Naive thymus-derived CD8-positive, alpha-beta T cell (primary cell): ENCODE measurements around the gene PIP5K1B. TPM values are rescaled to one million over a fixed set of nuclear protein-coding genes. Genes with fewer than 3 reads are reported as not detected.

Source experiments
- ATAC-seq, 2 donors: fragments of 150-1000 bp; cut with Tn5 transposase in 1 of 2; sonication (Bioruptor Pico), chemical (Tn5 transposase) in 1 of 2; 1 replicate in 1 of 2; 2 replicates in 1 of 2; pipeline ENCODE4 v1.10.0; 2021; ENCODE audit warnings: mild to moderate bottlenecking in 2 of 2, moderate library complexity in 2 of 2
- POLR2A ChIA-PET: fragments of 350-600 bp; sonication (Branson Sonifier 250); formaldehyde crosslinking; loops from one replicate; lab custom pipeline; 2021; ENCODE audit warnings: antibody characterized with exemption; lab: Charles Lee
- DNase-seq, 10 donors: peaks; one replicate each; pipeline versions ENCODE4 v3.0.0 to v3.0.0-alpha.2; 2020 to 2022
- H3K27ac Mint-ChIP-seq, 10 donors: one replicate each; pipeline ENCODE4 v1.8.0; 2020 to 2022; ENCODE audit warnings: mild to moderate bottlenecking in 10 of 10, mixed read lengths in 10 of 10, moderate library complexity in 4 of 10, inconsistent platforms in 1 of 10
- H3K27me3 Mint-ChIP-seq, 5 donors: one replicate each; pipeline ENCODE4 v1.8.0; 2021 to 2022; ENCODE audit warnings: mixed read lengths in 5 of 5
- H3K36me3 Mint-ChIP-seq, 3 donors: one replicate each; pipeline ENCODE4 v1.8.0; 2020 to 2022; ENCODE audit warnings: mixed read lengths in 3 of 3, mild to moderate bottlenecking in 2 of 3, inconsistent platforms in 1 of 3
- H3K4me1 Mint-ChIP-seq, 4 donors: one replicate each; pipeline ENCODE4 v1.8.0; 2021 to 2022; ENCODE audit warnings: mixed read lengths in 4 of 4
- H3K4me3 Mint-ChIP-seq, 10 donors: one replicate each; pipeline ENCODE4 v1.8.0; 2020 to 2022; ENCODE audit warnings: mild to moderate bottlenecking in 10 of 10, mixed read lengths in 10 of 10, moderate library complexity in 6 of 10, inconsistent platforms in 1 of 10
- H3K9me3 Mint-ChIP-seq, 9 donors: one replicate each; pipeline ENCODE4 v1.8.0; 2020 to 2022; ENCODE audit warnings: mixed read lengths in 9 of 9, mild to moderate bottlenecking in 3 of 9, inconsistent platforms in 1 of 9, moderate library complexity in 1 of 9
- polyA plus RNA-seq, 3 donors: library from polyadenylated mRNA; unstranded; fragments of 300-500 nt; fragmentation: Illumina TruSeq; gene quantifications; one replicate each; pipeline ENCODE4 v1.2.3, GENCODE V29; 2021
- total RNA-seq, 8 experiments: library from RNA in 2 of 8; stranded (reverse) in 2 of 8; gene quantifications; one replicate each; pipeline ENCODE4 v1.2.3 and lab custom pipeline; 2021 to 2026

PIP5K1B gene
- total and polyA plus RNA-seq, 5 experiments from 2014 or later: 0.18 to 1.2 (median 0.47) TPM; not detected in 2

DNA sequence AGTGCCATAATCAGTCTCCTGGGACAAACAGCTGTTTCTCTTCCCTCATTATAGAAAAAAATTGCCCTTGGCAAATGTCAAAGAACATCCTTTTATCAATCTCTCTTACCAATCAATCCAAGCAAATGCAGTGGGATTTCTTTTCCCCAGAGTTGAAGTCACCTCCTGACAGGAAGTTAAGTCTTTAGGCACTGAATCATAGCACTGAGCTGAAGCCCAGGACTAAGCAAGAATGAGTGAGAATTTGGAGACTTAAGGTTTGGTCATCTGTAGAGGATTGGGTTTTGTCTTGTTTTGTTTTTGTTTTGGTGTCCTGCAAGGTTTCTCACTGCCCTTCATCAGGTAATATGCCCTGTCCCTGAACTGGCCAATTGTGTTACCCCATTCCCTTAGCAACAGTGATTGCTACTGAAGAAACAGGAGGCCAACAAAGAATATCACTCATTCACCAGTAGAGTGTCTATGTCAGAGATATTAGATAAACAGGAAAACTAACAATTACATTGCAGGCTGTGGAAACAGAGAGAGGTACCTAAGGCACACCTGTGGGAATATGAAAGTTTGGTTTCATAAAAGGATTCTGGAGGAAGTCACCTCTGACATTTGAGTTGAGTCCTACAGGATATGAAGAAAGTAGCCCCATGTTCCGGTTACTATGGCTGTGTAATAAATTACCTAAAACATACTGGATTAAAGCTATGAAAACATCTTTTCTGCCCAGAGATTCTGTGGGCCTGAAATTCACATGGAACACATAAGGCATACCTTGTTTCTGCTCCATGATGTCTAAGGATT, 326.0 kb downstream of the PIP5K1B start:
- peaks cover 0 to 6% (median 0%) of the 10 kb centered on the region in 9 donors for H3K9me3 Mint-ChIP-seq
- peaks cover 18 to 59% (median 47%) of the 10 kb centered on the region in 4 donors for H3K4me1 Mint-ChIP-seq
- H3K36me3 Mint-ChIP-seq: no peaks in the 10 kb centered on the region
- H3K27me3 Mint-ChIP-seq: no peaks in the 10 kb centered on the region
- H3K27ac Mint-ChIP-seq: peak overlapping the region in 3 of 10 donors; percentile 16 to 58 (median 16)
- POLR2A ChIA-PET: interaction anchor here (0.6 to 1.2 kb wide), 2 partner anchors 11 to 77 kb away, joined by 3 to 4 read pairs; no protein-coding TSS in a partner anchor
- no peak overlapping the region for H3K4me3 Mint-ChIP-seq
- ATAC-seq (no peak), DNase-seq (no peak)

DNA sequence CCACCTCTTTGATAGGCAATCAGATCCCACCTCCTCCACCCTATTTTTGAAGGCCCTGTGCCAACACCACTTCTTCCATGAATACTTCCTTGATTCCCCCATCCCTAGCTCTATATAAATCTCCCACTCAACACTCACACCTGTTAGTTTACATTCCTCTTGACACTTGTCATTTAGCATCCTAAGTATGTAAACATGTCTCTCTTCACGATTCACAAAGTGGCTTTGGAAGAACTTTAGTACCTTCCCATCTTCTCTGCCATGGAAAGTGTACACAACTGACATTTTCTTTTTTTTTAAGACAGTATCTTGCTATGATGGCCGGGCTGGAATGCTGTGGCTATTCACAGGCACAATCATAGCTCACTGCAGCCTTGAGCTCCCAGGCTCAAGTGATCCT, 329.0 kb downstream of the PIP5K1B start:
- no peak for ATAC-seq
- Mint-ChIP-seq H3K36me3 (no peaks in the 10 kb centered on the region), H3K27me3 (no peaks in the 10 kb centered on the region), H3K4me3 (peak overlapping the region in 8 of 10 donors; percentile 0 to 74 (median 27)), H3K27ac (peak overlapping the region in 5 of 10 donors; percentile 3 to 81 (median 61)), H3K9me3 (peaks cover 0 to 6% (median 0%) of the 10 kb centered on the region in 9 donors), H3K4me1 (peaks cover 25 to 55% (median 39%) of the 10 kb centered on the region in 4 donors)
- POLR2A ChIA-PET: no interaction called here
- no peak for DNase-seq

DNA sequence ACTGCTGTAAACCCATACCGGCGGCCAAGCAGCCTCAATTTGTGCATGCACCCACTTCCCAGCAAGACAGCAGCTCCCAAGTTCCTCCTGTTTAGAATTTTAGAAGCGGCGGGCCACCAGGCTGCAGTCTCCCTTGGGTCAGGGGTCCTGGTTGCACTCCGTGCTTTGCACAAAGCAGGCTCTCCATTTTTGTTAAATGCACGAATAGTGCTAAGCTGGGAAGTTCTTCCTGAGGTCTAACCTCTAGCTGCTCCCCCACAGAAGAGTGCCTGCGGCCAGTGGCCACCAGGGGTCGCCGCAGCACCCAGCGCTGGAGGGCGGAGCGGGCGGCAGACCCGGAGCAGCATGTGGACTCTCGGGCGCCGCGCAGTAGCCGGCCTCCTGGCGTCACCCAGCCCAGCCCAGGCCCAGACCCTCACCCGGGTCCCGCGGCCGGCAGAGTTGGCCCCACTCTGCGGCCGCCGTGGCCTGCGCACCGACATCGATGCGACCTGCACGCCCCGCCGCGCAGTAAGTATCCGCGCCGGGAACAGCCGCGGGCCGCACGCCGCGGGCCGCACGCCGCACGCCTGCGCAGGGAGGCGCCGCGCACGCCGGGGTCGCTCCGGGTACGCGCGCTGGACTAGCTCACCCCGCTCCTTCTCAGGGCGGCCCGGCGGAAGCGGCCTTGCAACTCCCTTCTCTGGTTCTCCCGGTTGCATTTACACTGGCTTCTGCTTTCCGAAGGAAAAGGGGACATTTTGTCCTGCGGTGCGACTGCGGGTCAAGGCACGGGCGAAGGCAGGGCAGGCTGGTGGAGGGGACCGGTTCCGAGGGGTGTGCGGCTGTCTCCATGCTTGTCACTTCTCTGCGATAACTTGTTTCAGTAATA, 330.6 kb downstream of the PIP5K1B start, which contains the start of gene FXN:
Gene FXN, plus strand, starts transcription at position 315 of the 871 bp plus-strand sequence. Its CDS starts 31 bp downstream, at position 346.
- H3K4me1 Mint-ChIP-seq: peaks cover 16 to 50% (median 24%) of the 10 kb centered on the region in 4 donors
- H3K9me3 Mint-ChIP-seq: no peaks in the 10 kb centered on the region
- H3K36me3 Mint-ChIP-seq: peaks cover 0 to 9% (median 9%) of the 10 kb centered on the region in 3 donors
- H3K27ac Mint-ChIP-seq: peak within 1 kb of the TSS; percentile 87 to 95 (median 92)
- POLR2A ChIA-PET: interaction anchor here (0.6 to 2.3 kb wide), 10 partner anchors 9 to 730 kb away, joined by 3 to 23 read pairs (median 4); a partner anchor contains a TSS
- DNase-seq (peak; percentile 61 to 84 (median 78)), ATAC-seq (peak; percentile 90 to 93)
- H3K4me3 Mint-ChIP-seq: peak within 1 kb of the TSS; percentile 92 to 99 (median 96)
- H3K27me3 Mint-ChIP-seq: no peaks in the 10 kb centered on the region

DNA sequence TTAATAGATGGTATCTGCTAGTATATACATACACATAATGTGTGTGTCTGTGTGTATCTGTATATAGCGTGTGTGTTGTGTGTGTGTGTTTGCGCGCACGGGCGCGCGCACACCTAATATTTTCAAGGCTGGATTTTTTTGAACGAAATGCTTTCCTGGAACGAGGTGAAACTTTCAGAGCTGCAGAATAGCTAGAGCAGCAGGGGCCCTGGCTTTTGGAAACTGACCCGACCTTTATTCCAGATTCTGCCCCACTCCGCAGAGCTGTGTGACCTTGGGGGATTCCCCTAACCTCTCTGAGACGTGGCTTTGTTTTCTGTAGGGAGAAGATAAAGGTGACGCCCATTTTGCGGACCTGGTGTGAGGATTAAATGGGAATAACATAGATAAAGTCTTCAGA, 331.3 kb downstream of the PIP5K1B start:
- H3K9me3 Mint-ChIP-seq: no peaks in the 10 kb centered on the region
- H3K27ac Mint-ChIP-seq: peak overlapping the region; percentile 87 to 95 (median 92)
- DNase-seq: peak in 1 of 10 donors; percentile 10
- peaks cover 0 to 9% (median 9%) of the 10 kb centered on the region in 3 donors for H3K36me3 Mint-ChIP-seq
- no peaks in the 10 kb centered on the region for H3K27me3 Mint-ChIP-seq
- H3K4me3 Mint-ChIP-seq: peak overlapping the region; percentile 92 to 99 (median 96)
- POLR2A ChIA-PET: interaction anchor here (0.7 to 2.3 kb wide), 8 partner anchors 8 to 257 kb away, joined by 3 to 23 read pairs (median 4); a partner anchor contains a TSS
- peak; percentile 26 to 33 for ATAC-seq
- H3K4me1 Mint-ChIP-seq: peaks cover 14 to 48% (median 22%) of the 10 kb centered on the region in 4 donors

DNA sequence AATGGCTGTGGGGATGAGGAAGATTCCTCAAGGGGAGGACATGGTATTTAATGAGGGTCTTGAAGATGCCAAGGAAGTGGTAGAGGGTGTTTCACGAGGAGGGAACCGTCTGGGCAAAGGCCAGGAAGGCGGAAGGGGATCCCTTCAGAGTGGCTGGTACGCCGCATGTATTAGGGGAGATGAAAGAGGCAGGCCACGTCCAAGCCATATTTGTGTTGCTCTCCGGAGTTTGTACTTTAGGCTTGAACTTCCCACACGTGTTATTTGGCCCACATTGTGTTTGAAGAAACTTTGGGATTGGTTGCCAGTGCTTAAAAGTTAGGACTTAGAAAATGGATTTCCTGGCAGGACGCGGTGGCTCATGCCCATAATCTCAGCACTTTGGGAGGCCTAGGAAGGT, 331.8 kb downstream of the PIP5K1B start:
- no peaks in the 10 kb centered on the region for H3K9me3 Mint-ChIP-seq
- H3K4me1 Mint-ChIP-seq: peaks cover 14 to 47% (median 21%) of the 10 kb centered on the region in 4 donors
- ATAC-seq (no peak), DNase-seq (no peak)
- no peaks in the 10 kb centered on the region for H3K27me3 Mint-ChIP-seq
- peak overlapping the region; percentile 87 to 95 (median 92) for H3K27ac Mint-ChIP-seq
- H3K4me3 Mint-ChIP-seq: peak overlapping the region; percentile 92 to 99 (median 96)
- POLR2A ChIA-PET: interaction anchor here (0.8 to 2.3 kb wide), 6 partner anchors 17 to 257 kb away, joined by 3 to 23 read pairs (median 6); a partner anchor contains a TSS
- H3K36me3 Mint-ChIP-seq: peaks cover 0 to 9% (median 9%) of the 10 kb centered on the region in 3 donors

DNA sequence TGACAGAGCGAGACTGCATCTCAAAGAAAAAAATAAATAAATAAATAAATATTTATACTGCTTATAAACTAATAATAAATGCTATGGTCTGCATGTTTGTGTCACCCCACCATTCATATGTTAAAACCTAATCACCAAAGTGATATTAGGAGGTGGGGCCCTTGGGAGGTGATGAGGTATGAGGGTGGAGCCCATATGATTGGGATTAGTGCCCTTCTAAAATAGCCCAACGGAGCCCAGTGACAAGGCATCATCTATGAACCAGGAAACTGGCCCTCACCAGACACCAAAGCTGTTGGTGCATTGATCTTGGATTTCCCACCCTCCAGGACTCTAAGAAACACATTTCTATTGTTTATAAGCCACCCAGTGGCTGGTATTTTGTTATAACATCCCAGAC, 335.6 kb downstream of the PIP5K1B start:
- peaks cover 29 to 63% (median 39%) of the 10 kb centered on the region in 4 donors for H3K4me1 Mint-ChIP-seq
- H3K4me3 Mint-ChIP-seq: no peak overlapping the region
- no peak for ATAC-seq
- no peak overlapping the region for H3K27ac Mint-ChIP-seq
- POLR2A ChIA-PET: no interaction called here
- H3K27me3 Mint-ChIP-seq: no peaks in the 10 kb centered on the region
- H3K36me3 Mint-ChIP-seq: peaks cover 0 to 33% (median 11%) of the 10 kb centered on the region in 3 donors
- no peaks in the 10 kb centered on the region for H3K9me3 Mint-ChIP-seq
- no peak for DNase-seq

DNA sequence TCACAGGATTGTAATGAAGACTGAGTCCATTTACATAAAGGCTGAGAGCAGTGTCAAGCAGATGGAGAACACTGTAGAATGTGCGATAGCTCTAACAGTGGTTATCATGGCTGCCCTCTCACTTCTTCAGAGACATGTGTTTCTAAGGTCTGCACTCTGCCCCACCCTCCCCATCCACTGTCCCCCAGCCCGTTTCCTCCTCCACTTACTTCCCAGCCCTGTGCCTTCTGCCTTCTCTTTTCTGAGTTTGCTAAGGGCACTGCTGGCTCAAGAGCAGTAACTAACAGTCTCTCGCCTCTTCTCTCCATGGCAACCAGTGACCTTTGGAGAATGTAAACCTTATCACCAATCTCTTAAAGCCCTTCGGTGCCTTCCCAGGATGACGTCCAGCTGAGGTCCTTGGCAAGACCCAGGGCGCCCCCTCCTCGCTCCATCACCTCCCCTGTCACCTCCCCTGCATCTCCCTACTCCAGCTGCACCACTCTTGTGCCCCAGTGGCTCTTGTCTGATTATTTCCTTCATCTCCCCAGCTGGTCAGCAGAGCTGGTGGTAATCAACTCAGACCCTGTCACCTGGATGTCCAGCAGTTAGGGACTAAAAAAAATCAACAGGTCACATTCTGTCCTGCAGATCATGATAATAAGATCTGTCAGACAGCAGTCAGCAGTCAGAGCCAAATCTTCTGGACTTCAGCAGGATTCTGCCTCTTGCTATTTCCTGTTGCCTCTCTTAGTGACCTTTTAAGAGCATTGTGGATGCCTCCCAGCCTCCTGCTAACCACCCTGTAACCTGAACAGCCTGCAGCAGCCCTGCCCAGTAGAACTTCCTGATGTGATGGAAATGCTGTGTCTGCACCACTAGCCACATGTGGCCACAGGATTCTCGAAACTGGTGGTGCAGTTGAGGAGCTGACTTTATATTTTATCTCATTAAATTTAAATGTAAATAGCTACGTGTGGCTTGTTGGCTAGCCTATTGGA, 339.5 kb downstream of the PIP5K1B start:
- Mint-ChIP-seq H3K36me3 (peaks cover 0 to 66% (median 9%) of the 10 kb centered on the region in 3 donors), H3K9me3 (no peaks in the 10 kb centered on the region), H3K4me1 (peaks cover 18 to 48% (median 32%) of the 10 kb centered on the region in 4 donors), H3K4me3 (peak overlapping the region in 1 of 10 donors; percentile 58), H3K27ac (peak overlapping the region in 8 of 10 donors; percentile 5 to 87 (median 73)), H3K27me3 (no peaks in the 10 kb centered on the region)
- POLR2A ChIA-PET: interaction anchor here (1.5 kb wide), 1 partner anchor 8 kb away, joined by 3 read pairs; no protein-coding TSS in a partner anchor
- ATAC-seq: no peak
- no peak for DNase-seq

DNA sequence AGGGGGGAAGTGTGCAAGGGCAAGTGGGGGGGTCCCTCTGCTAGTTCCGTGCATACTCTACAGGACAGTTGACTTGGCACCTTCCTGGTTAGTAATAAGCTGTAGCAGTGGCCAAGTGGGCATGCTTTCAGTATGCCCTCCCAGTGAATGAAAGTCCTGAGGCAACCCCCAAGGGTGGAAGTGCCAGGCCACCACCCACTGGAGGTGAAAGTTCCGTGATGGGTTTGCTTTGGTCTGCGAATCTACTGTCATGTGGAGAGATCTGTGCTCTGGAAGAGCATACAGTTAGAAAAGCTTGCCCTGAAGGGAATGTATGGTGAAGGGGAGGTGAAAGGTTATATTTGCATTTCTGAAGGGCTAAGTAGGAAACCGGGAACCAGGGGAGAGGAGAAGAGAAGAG, 340.8 kb downstream of the PIP5K1B start:
- H3K27me3 Mint-ChIP-seq: no peaks in the 10 kb centered on the region
- peaks cover 0 to 66% (median 6%) of the 10 kb centered on the region in 3 donors for H3K36me3 Mint-ChIP-seq
- DNase-seq (no peak), ATAC-seq (no peak)
- no peak overlapping the region for H3K4me3 Mint-ChIP-seq
- H3K9me3 Mint-ChIP-seq: no peaks in the 10 kb centered on the region
- H3K4me1 Mint-ChIP-seq: peaks cover 18 to 40% (median 32%) of the 10 kb centered on the region in 4 donors
- POLR2A ChIA-PET: no interaction called here
- peak overlapping the region in 1 of 10 donors; percentile 30 for H3K27ac Mint-ChIP-seq

DNA sequence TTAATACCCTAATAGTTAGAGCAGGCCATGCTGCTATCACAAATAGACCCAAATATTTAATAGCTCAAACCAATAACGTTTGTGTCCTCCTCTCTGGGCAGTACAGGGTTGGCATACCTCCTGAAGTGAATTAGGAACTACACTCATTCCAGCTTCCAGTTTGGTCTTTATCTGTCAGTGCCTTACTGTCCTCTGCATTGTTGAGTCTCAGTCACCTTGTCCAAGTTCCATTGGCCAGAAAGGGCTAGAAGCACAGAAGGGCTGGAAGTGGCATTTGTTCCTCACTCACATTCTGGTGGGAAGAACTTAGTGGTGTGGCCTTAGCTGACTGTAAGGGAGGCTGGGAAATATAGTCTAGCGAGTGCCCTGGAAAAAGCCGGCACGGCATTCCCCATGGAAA, 341.7 kb downstream of the PIP5K1B start:
- H3K9me3 Mint-ChIP-seq: no peaks in the 10 kb centered on the region
- POLR2A ChIA-PET: no interaction called here
- no peak overlapping the region for H3K4me3 Mint-ChIP-seq
- peaks cover 0 to 66% (median 6%) of the 10 kb centered on the region in 3 donors for H3K36me3 Mint-ChIP-seq
- H3K27me3 Mint-ChIP-seq: no peaks in the 10 kb centered on the region
- peaks cover 15 to 34% (median 27%) of the 10 kb centered on the region in 4 donors for H3K4me1 Mint-ChIP-seq
- ATAC-seq (no peak), DNase-seq (no peak)
- H3K27ac Mint-ChIP-seq: peak overlapping the region in 4 of 10 donors; percentile 32 to 73 (median 55)

DNA sequence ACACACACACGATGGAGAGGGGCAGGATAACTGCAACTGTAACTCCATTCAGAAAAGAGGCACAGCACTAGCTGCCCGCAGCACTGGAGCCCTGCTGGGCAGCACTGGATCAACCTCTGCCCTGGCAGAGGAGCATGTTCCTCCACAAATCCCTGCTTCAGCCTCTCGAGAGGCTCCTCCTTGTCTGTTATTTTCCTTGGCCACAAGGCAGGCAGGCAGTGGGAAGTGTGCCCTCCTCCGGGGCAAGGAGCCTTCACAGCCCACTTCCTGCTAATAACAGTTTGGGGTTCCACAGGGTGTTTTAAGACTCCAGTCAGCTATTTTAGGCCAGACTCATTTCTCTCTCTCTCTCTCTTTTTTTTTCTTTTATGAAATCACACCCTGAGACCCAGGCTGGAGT, 342.3 kb downstream of the PIP5K1B start:
- Mint-ChIP-seq H3K4me3 (no peak overlapping the region), H3K36me3 (peaks cover 0 to 69% (median 6%) of the 10 kb centered on the region in 3 donors), H3K9me3 (no peaks in the 10 kb centered on the region), H3K27ac (peak overlapping the region in 3 of 10 donors; percentile 70 to 83 (median 73)), H3K27me3 (no peaks in the 10 kb centered on the region), H3K4me1 (peaks cover 12 to 31% (median 24%) of the 10 kb centered on the region in 4 donors)
- DNase-seq: no peak
- POLR2A ChIA-PET: no interaction called here
- ATAC-seq: no peak

DNA sequence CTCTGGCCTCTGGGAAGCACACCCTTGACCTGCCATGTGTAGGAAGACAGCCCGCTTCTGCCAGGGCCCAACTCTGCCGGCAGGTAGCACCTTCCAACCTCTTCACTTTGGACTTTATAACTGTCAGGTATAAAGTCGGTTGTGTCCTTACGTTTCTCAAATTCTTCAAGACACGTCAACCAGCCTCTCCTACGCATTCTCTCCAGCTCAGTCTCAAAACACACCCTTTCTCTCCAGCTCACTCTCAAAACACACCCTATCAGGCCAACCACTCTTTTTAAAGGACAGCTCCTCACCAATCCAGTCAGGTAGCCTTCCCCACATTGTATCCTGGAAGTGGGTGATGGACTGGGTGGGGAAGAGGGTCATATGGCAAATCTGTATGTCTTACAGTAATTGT, 344.1 kb downstream of the PIP5K1B start:
- ATAC-seq (no peak), DNase-seq (no peak)
- POLR2A ChIA-PET: no interaction called here
- peaks cover 0 to 70% (median 11%) of the 10 kb centered on the region in 3 donors for H3K36me3 Mint-ChIP-seq
- peaks cover 8 to 19% (median 11%) of the 10 kb centered on the region in 4 donors for H3K4me1 Mint-ChIP-seq
- no peaks in the 10 kb centered on the region for H3K27me3 Mint-ChIP-seq
- H3K27ac Mint-ChIP-seq: peak overlapping the region in 2 of 10 donors; percentile 10 to 18
- no peak overlapping the region for H3K4me3 Mint-ChIP-seq
- no peaks in the 10 kb centered on the region for H3K9me3 Mint-ChIP-seq
